IMR-90 (cell line): ENCODE results near the gene GTF2H4. TPM values are rescaled to one million over a fixed set of nuclear protein-coding genes. Genes with fewer than 3 reads are reported as not detected.
A peak's percentile ranks its signal among the peaks of the same experiment; 100 is the strongest.

ENCODE experiments used
- ATAC-seq: fragments of 200-7000 bp; cut with Tn5 transposase; 2 replicates; pipeline ENCODE4 v1.9.1; 2020; ENCODE audit warnings: low read depth, mild to moderate bottlenecking, moderate library complexity
- BruUV-seq: library from RNA; stranded (reverse); fragments of 400-500 nt; replicated peaks from 2 replicates; lab custom pipeline; 2021; lab: Mats Ljungman, UMichigan
- CTCF ChIA-PET: fragments of 300-600 bp; formaldehyde crosslinking; extraction: SDS; loops from one replicate; lab custom pipeline; 2021; ENCODE audit warnings: antibody characterized with exemption; lab: Yijun Ruan, JAX
- POLR2A ChIA-PET: fragments of 300-600 bp; sonication (Branson Sonifier 250); formaldehyde crosslinking; loops from one replicate; lab custom pipeline; 2022; ENCODE audit warnings: antibody characterized with exemption; ENCODE audit not compliant: unreplicated experiment; lab: Charles Lee
- DNase-seq: peaks from one replicate; pipeline ENCODE4 v3.0.0; 2013
- H2AFZ ChIP-seq: replicated peaks from 2 replicates; pipeline ENCODE3; 2013; ENCODE audit warnings: low read length, mild to moderate bottlenecking; ENCODE audit not compliant: poor library complexity
- H2AK5ac ChIP-seq: 2 replicates; pipeline ENCODE4 v1.6.1; 2013; ENCODE audit warnings: low read depth, low read length, inconsistent platforms
- H2AK9ac ChIP-seq: replicated peaks from 2 replicates; pipeline ENCODE3; 2013; ENCODE audit warnings: mild to moderate bottlenecking, low read depth, low read length, moderate library complexity; ENCODE audit not compliant: poor library complexity
- H2BK120ac ChIP-seq: 2 replicates; pipeline ENCODE4 v1.6.1; 2013; ENCODE audit warnings: low read depth, low read length, inconsistent platforms
- H2BK15ac ChIP-seq: 3 replicates; pipeline ENCODE4 v1.6.1; 2013; ENCODE audit warnings: low read depth, low read length, inconsistent platforms
- H2BK20ac ChIP-seq: 2 replicates; pipeline ENCODE4 v1.6.1; 2013; ENCODE audit warnings: low read depth, mild to moderate bottlenecking, inconsistent platforms, low read length, moderate library complexity
- H2BK5ac ChIP-seq: 2 replicates; pipeline ENCODE4 v1.6.1; 2013; ENCODE audit warnings: mild to moderate bottlenecking, low read depth, low read length, inconsistent platforms; ENCODE audit not compliant: poor library complexity, severe bottlenecking
- H3K14ac ChIP-seq: replicated peaks from 2 replicates; pipeline ENCODE4 v1.6.1; 2013; ENCODE audit warnings: low read depth, low read length, inconsistent platforms
- H3K18ac ChIP-seq: 2 replicates; pipeline ENCODE4 v1.6.1; 2013; ENCODE audit warnings: low read depth, low read length, control low read depth
- H3K23ac ChIP-seq: 2 replicates; pipeline ENCODE4 v1.6.1; 2013; ENCODE audit warnings: low read depth, low read length, inconsistent platforms
- H3K27ac ChIP-seq: 2 replicates; pipeline ENCODE4 v1.5.1; 2013; ENCODE audit warnings: mild to moderate bottlenecking, control low read depth, low read length; ENCODE audit not compliant: insufficient read depth
- H3K27me3 ChIP-seq: 2 replicates; pipeline ENCODE4 v1.6.1; 2013; ENCODE audit warnings: low read length; ENCODE audit not compliant: control insufficient read depth, insufficient read depth
- H3K36me3 ChIP-seq: 2 replicates; pipeline ENCODE4 v1.6.1; 2013; ENCODE audit warnings: low read length, mixed read lengths; ENCODE audit not compliant: control insufficient read depth, insufficient read depth
- H3K4ac ChIP-seq: 2 replicates; pipeline ENCODE4 v1.6.1; 2013; ENCODE audit warnings: low read depth, low read length, inconsistent platforms
- H3K4me1 ChIP-seq: 2 replicates; pipeline ENCODE4 v1.6.1; 2013; ENCODE audit warnings: low read length, mixed read lengths; ENCODE audit not compliant: control insufficient read depth, insufficient read depth
- H3K4me2 ChIP-seq: 2 replicates; pipeline ENCODE4 v1.6.1; 2013; ENCODE audit warnings: low read depth, mild to moderate bottlenecking, control low read depth, low read length, moderate library complexity
- H3K4me3 ChIP-seq: 2 replicates; pipeline ENCODE4 v1.5.1; 2013; ENCODE audit warnings: low read depth, mild to moderate bottlenecking, control low read depth, low read length, moderate library complexity; ENCODE audit not compliant: insufficient read depth
- H3K56ac ChIP-seq: 2 replicates; pipeline ENCODE4 v1.6.1; 2013; ENCODE audit warnings: low read length, inconsistent platforms; ENCODE audit not compliant: insufficient read depth; ENCODE audit errors: extremely low read depth
- H3K79me1 ChIP-seq, 2 experiments: 2 replicates each; pipeline ENCODE4 v1.6.1; 2013; ENCODE audit warnings: low read length in 2 of 2, inconsistent platforms in 1 of 2, low read depth in 1 of 2
- H3K9ac ChIP-seq: 2 replicates; pipeline ENCODE4 v1.6.1; 2013; ENCODE audit warnings: low read depth, low read length, control low read depth
- H3K9me1 ChIP-seq: 2 replicates; pipeline ENCODE4 v1.6.1; 2013; ENCODE audit warnings: low read length, inconsistent platforms; ENCODE audit not compliant: insufficient read depth
- H3K9me3 ChIP-seq: 2 replicates; pipeline ENCODE4 v1.6.1; 2013; ENCODE audit warnings: low read length; ENCODE audit not compliant: control insufficient read depth, insufficient read depth
- H4K20me1 ChIP-seq: 2 replicates; pipeline ENCODE4 v1.6.1; 2013; ENCODE audit warnings: low read length, inconsistent platforms; ENCODE audit not compliant: insufficient read depth
- H4K5ac ChIP-seq: 2 replicates; pipeline ENCODE4 v1.6.1; 2013; ENCODE audit warnings: mild to moderate bottlenecking, low read depth, low read length, control low read depth
- H4K8ac ChIP-seq, 2 experiments: 2 replicates each; pipeline ENCODE4 v1.6.1; 2013; ENCODE audit warnings: low read depth in 2 of 2, low read length in 2 of 2, control low read depth in 1 of 2, inconsistent platforms in 1 of 2
- H4K91ac ChIP-seq: 2 replicates; pipeline ENCODE4 v1.6.1; 2013; ENCODE audit warnings: low read depth, low read length, inconsistent platforms; ENCODE audit not compliant: insufficient read depth
- CTCF ChIP-seq: conservative IDR thresholded peaks from 2 replicates; pipeline ENCODE4 v1.5.1; 2012; ENCODE audit warnings: mild to moderate bottlenecking, low read depth, low read length, improper control_type of control experiment
- MAZ ChIP-seq: IDR thresholded peaks from 2 replicates; pipeline ENCODE4 v1.6.1; 2012; ENCODE audit warnings: low read depth, mild to moderate bottlenecking, low read length, improper control_type of control experiment, moderate library complexity, borderline replicate concordance
- NFE2L2 ChIP-seq: fragments of 150-350 bp; IDR thresholded peaks from 2 replicates; pipeline ENCODE4 v1.6.1; 2016; ENCODE audit warnings: low read depth, mild to moderate bottlenecking, low read length
- RCOR1 ChIP-seq: IDR thresholded peaks from 2 replicates; pipeline ENCODE4 v1.6.1; 2012; ENCODE audit warnings: mild to moderate bottlenecking, low read length, improper control_type of control experiment; ENCODE audit not compliant: insufficient replicate concordance
- WGBS, 2 experiments: methylation state at CpG; one replicate each; pipeline versions ENCODE4 v1.1.5 to v1.1.7; 2013; ENCODE audit warnings: missing lambda C conversion rate in 2 of 2; ENCODE audit not compliant: insufficient read length in 1 of 2; ENCODE audit errors: extremely low coverage in 2 of 2; 5-methylcytosine and 5-hydroxymethylcytosine counted together
- dilution Hi-C: fragments of 300-500 bp; cut with HindIII; formaldehyde crosslinking; loops from one replicate; pipeline ENCODE4 v1.14.3; 2018; ENCODE audit warnings: low sequenced_read_pairs; ENCODE audit not compliant: unreplicated experiment
- in situ Hi-C: fragments of 300-500 bp; cut with MboI; formaldehyde crosslinking; loops from 3 replicates; pipeline ENCODE4 v1.14.3; 2019; ENCODE audit warnings: low sequenced_read_pairs, inconsistent platforms, mixed read lengths
- intact Hi-C: fragments of 100-400 bp; cut with micrococcal nuclease; formaldehyde crosslinking; loops from 2 replicates; pipeline ENCODE4 v1.10.0; 2022
- polyA plus RNA-seq, 3 experiments: library from polyadenylated mRNA; depleted of rRNA; stranded (reverse); fragments of >200 nt; gene quantifications; 2 replicates each; pipeline ENCODE4 v1.2.3, GENCODE V29; 2012; ENCODE audit warnings: low replicate concordance in 1 of 3
- total RNA-seq: library from RNA; depleted of rRNA; stranded (reverse); fragments of >200 nt; gene quantifications from 2 replicates; pipeline ENCODE4 v1.2.3, GENCODE V29; 2012

The GTF2H4 gene
- total and polyA plus RNA-seq, 2 of the 4 experiments (the other 2 are of a cell fraction), result 13.4 to 30.8 TPM

- H3K79me1 ChIP-seq, result peaks cover 24 to 37% of the 10 kb centered on the region in 2 experiments
- intact Hi-C loops, result no loop called here
- peak within 1 kb of the TSS; percentile 82; the same call in 1 of the 2 replicates for H2BK120ac ChIP-seq
- H2BK20ac ChIP-seq, result no peak within 1 kb of the TSS
- H3K9me3 ChIP-seq, result no peaks in the 10 kb centered on the region
- ChIA-PET CTCF (interaction anchor here (1.2 kb wide), 1 partner anchor 30 kb away, joined by 3 read pairs; no protein-coding TSS in a partner anchor), POLR2A (interaction anchor here (0.5 to 1.5 kb wide), 2 partner anchors 29 to 44 kb away, joined by 3 read pairs; no protein-coding TSS in a partner anchor)
- peak within 1 kb of the TSS; percentile 82 for H2AFZ ChIP-seq
- H3K4me3 ChIP-seq, result peak within 1 kb of the TSS; percentile 81
- dilution Hi-C loops, result no loop called here
- H3K27me3 ChIP-seq, result no peaks in the 10 kb centered on the region
- peak within 1 kb of the TSS; percentile 7 for H3K18ac ChIP-seq
- peak within 1 kb of the TSS; percentile 86 for H3K23ac ChIP-seq
- peaks cover 47% of the 10 kb centered on the region for H3K4me1 ChIP-seq
- H2BK15ac ChIP-seq, result peak within 1 kb of the TSS; percentile 53; the same call in 1 of the 3 replicates
- peak within 1 kb of the TSS; percentile 91 for H3K4ac ChIP-seq
- peak within 1 kb of the TSS; percentile 96 for H3K4me2 ChIP-seq
- H2AK9ac ChIP-seq, result peak within 1 kb of the TSS; percentile 96
- 0 out of 2 replicates have a peak within 1 kb of the TSS, but pooled peaks have one; percentile 21 for H3K56ac ChIP-seq
- peak within 1 kb of the TSS; percentile 90 for H3K14ac ChIP-seq
- H3K36me3 ChIP-seq, result peaks cover under 1% of the 10 kb centered on the region; the same call in 1 of the 2 replicates
- peak; percentile 54 for DNase-seq
- H2AK5ac ChIP-seq, result peak within 1 kb of the TSS; percentile 86
- 0% methylated on average over 5 of the region's 62 CpGs; no CpG with 5 or more reads in 1 of the 2 experiments for WGBS, 2 experiments
- H3K9ac ChIP-seq, result peak within 1 kb of the TSS; percentile 66
- H4K8ac ChIP-seq, result peak within 1 kb of the TSS; percentile 50 to 78; a peak in 3 of 4 replicates
- ATAC-seq, result peak; percentile 72
- H2BK5ac ChIP-seq, result peak within 1 kb of the TSS; percentile 56
- peak within 1 kb of the TSS; percentile 69 for H3K27ac ChIP-seq
- no peaks in the 10 kb centered on the region for H4K20me1 ChIP-seq
- BruUV-seq, result no TSS peak
- TF ChIP-seq MAZ (peak; percentile 94), NFE2L2 (no peak), CTCF (no peak), RCOR1 (no peak)
- peak within 1 kb of the TSS; percentile 42 for H4K5ac ChIP-seq
- H3K9me1 ChIP-seq, result peaks cover 15% of the 10 kb centered on the region
- H4K91ac ChIP-seq, result peak within 1 kb of the TSS; percentile 66
- in situ Hi-C loops, result no loop called here
Measured at GRCh38 chr6:30883685-30884520, 24.1 kb upstream of the GTF2H4 start, which contains the start of gene DDR1. TSS of gene DDR1 (plus strand) at chr6:30884519. CDS start at chr6:30888730, 4,211 bp downstream.
